Bronchial epithelial cell (primary cell): ENCODE results near the gene CYP4F2. TPM values are rescaled to one million over a fixed set of nuclear protein-coding genes. Genes with fewer than 3 reads are reported as not detected.
A peak's percentile ranks its signal among the peaks of the same experiment; 100 is the strongest.
"Not testable (repeated sequence)": the region's sequence is repeated elsewhere in the genome, so short reads cannot be mapped to it uniquely, and the experiment has no call there.

Experiments used
- DNase-seq: peaks from one replicate; pipeline ENCODE4 v3.0.0-alpha.2; 2010; ENCODE audit warnings: low read depth
- FAIRE-seq: peaks from 2 replicates; lab custom pipeline; 2011; peaks lifted over from hg19 to GRCh38; lab: Jason Lieb, UNC
- H3K27me3 ChIP-seq: 2 replicates; pipeline ENCODE4 v1.5.1; 2011; ENCODE audit warnings: low read length; ENCODE audit not compliant: control insufficient read depth, insufficient read depth
- H3K36me3 ChIP-seq: 2 replicates; pipeline ENCODE4 v1.5.1; 2011; ENCODE audit warnings: low read length; ENCODE audit not compliant: control insufficient read depth, insufficient read depth
- H3K4me3 ChIP-seq: 2 replicates; pipeline ENCODE4 v1.5.1; 2011; ENCODE audit warnings: mild to moderate bottlenecking, low read depth, low read length, control low read depth
- total RNA-seq: library from RNA; depleted of rRNA; stranded (reverse); fragments of >200 nt; gene quantifications from 2 replicates; pipeline ENCODE4 v1.2.1, GENCODE V29; 2014
- TF ChIP-seq, protein P1 (sequence below): IDR thresholded peaks from 2 replicates; pipeline ENCODE4 v1.5.1; 2011; ENCODE audit warnings: mild to moderate bottlenecking, moderate library complexity, low read length, control low read depth, inconsistent platforms; ENCODE audit not compliant: insufficient read depth, severe bottlenecking

CYP4F2 gene
- total RNA-seq, 1 donor from 2014 or later: under 0.01 TPM

DNA sequence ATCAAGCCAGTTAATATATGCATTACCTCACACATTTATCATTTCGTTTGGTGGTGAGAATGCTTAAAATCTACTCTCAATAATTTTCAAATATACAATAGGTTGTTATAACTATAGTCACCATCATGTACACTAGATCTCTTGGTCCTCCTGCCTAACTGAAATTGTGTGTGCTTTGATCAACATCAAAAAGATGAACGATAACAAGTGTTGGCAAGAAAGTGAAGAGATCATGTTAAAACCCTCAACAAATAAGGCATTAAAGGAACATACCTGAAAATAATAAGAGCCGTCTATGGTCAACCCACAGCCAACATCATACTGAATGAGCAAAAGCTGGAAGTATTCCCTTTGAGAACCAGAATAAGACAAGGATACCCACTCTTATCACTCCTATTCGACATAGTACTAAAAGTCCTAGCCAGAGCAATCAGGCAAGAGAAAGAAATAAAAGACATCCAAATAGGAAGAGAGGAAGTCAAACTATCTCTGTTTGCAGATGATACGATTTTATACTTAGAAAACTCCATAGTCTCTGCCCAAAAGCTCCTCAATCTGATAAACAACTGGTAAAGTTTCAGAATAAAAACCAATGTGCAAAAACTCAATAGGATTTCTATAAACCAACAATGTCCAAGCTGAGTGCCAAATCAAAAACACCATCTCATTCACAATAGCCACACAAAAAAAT, 54.5 kb downstream of the CYP4F2 start:
- H3K4me3 ChIP-seq: no peak overlapping the region
- H3K27me3 ChIP-seq: no peaks in the 10 kb centered on the region
- FAIRE-seq (no peak), DNase-seq (no peak)
- H3K36me3 ChIP-seq: no peaks in the 10 kb centered on the region
- TF ChIP-seq, protein P1, sequence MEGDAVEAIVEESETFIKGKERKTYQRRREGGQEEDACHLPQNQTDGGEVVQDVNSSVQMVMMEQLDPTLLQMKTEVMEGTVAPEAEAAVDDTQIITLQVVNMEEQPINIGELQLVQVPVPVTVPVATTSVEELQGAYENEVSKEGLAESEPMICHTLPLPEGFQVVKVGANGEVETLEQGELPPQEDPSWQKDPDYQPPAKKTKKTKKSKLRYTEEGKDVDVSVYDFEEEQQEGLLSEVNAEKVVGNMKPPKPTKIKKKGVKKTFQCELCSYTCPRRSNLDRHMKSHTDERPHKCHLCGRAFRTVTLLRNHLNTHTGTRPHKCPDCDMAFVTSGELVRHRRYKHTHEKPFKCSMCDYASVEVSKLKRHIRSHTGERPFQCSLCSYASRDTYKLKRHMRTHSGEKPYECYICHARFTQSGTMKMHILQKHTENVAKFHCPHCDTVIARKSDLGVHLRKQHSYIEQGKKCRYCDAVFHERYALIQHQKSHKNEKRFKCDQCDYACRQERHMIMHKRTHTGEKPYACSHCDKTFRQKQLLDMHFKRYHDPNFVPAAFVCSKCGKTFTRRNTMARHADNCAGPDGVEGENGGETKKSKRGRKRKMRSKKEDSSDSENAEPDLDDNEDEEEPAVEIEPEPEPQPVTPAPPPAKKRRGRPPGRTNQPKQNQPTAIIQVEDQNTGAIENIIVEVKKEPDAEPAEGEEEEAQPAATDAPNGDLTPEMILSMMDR: no peak

DNA sequence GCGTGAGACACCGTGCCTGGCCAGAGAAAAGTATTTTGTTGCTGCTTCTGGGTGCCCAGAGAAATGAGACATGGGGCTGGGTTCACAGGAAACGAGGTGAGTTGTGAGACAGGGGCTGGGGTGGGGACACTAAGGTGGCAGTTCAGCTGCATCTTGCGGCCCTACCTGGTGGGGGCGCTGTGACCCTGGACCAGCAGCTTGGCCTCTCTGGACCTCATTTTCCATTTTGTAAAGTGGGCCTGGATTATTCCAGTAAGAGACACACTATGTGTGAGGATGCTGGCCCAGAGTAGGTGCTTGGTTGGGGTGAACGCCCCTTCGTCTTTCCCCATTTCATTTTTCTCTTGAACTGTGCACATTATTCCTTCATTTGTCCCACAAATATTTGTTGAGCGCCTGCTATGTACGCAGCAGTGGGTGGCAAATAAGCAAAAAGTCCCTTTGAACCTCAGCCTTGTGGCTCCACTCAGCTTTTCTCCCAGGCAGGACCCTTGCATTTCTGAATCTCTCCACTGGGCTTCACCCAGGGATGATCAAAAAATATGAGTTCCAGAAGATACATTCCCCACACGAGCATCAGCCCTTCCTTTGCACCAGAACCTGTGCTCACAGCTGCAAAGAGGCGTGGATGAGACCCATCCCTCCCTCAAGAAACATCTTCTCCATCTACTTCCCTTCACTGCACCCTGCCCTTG, 55.9 kb downstream of the CYP4F2 start:
- TF ChIP-seq, protein P1: peak; percentile 16
- no peak for DNase-seq
- no peaks in the 10 kb centered on the region for H3K27me3 ChIP-seq
- no peaks in the 10 kb centered on the region for H3K36me3 ChIP-seq
- no peak for FAIRE-seq
- no peak overlapping the region for H3K4me3 ChIP-seq

DNA sequence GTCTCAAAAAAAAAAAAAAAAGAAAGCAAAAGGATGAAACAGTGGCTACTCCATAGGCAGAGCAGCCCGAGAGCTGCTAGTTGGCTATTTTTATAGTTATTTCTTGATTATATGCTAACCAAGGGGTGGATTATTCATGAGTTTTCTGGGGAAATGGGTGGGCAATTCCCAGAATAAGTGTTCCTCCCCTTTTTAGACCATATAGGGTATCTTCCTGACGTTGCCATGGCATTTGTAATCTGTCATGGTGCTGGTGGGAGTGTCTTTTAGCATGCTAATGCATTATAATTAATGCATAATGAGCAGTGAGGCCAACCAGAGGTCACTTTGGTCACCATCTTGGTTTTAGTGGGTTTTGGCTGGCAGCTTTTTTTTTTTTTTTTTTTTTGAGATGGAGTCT, 57.0 kb downstream of the CYP4F2 start:
- FAIRE-seq: no peak

DNA sequence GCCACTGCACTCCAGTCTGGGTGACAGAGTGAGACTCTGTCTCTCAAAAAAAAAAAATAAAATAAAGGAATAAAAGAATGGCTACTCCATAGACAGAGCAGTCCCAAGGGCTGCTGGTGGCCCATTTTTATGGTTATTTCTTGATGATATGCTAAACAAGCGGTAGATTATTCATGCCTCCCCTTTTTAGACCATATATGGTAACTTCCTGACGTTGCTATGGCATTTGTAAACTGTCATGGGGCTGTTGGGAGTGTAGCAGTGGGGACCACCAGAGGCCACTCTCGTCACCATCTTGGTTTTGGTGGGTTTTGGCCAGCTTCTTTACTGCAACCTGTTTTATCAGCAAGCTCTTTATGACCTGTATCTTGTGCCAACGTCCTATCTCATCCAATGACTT, 58.0 kb downstream of the CYP4F2 start:
- not testable (repeated sequence) for H3K36me3 ChIP-seq, DNase-seq, H3K27me3 ChIP-seq, FAIRE-seq, H3K4me3 ChIP-seq

More for the DNA sequence above, 57.0 kb downstream of the CYP4F2 start:
- TF ChIP-seq, protein P1: no peak
- no peaks in the 10 kb centered on the region for H3K27me3 ChIP-seq
- no peaks in the 10 kb centered on the region for H3K36me3 ChIP-seq
- DNase-seq: no peak
- H3K4me3 ChIP-seq: no peak overlapping the region

DNA sequence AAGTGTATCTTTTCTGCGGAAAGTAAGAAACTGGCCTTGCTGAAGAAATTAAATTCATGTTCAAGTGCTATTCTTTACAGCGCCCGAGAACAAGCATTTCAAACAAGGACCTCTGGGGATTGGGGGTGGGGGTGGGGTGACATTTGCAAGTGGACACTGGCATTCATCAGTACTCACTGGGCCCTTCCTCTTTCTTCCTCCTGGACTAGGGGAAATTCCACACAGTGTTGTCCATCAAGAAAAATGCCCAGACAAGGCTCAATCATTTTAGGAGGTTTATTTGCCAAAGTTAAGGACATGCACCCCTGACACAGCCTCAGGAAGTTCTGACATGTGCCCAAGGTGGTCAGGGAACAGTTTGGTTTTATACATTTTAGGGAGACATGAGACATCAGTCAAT, 59.5 kb downstream of the CYP4F2 start:
- H3K4me3 ChIP-seq: no peak overlapping the region
- H3K27me3 ChIP-seq: no peaks in the 10 kb centered on the region
- DNase-seq (no peak), FAIRE-seq (no peak)
- TF ChIP-seq, protein P1: no peak
- H3K36me3 ChIP-seq: no peaks in the 10 kb centered on the region

DNA sequence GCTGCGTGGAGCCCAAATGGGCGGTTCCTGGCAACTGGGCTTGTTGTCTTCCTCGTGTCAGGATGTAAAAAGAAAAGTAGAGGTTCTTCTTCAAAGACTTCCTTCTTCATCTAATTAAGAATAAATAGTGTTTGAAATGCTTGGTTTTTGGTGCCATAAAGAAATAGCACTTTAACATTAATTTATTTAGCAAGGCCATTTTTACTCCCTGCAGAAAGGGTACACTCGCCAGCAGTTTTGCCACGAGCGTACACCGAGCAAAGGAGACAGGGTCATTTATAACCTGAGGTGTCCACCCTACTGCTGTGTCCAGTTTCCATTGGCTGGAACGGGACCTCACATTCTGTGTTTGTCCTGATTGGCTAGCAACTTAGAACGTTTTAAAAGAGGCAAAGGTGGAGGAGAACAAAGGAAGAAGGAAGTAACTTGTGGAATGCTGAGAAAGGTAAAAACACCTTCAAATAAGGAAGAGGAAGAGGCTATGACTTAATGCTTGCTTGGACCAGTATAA, 60.6 kb downstream of the CYP4F2 start:
- Histone ChIP-seq H3K27me3 (no peaks in the 10 kb centered on the region), H3K4me3 (peak overlapping the region; percentile 68), H3K36me3 (no peaks in the 10 kb centered on the region)
- TF ChIP-seq, protein P1: no peak
- FAIRE-seq (no peak), DNase-seq (peak; percentile 86)
